ENCODE results near the gene TSPAN11.

TSPAN11 gene

DNA sequence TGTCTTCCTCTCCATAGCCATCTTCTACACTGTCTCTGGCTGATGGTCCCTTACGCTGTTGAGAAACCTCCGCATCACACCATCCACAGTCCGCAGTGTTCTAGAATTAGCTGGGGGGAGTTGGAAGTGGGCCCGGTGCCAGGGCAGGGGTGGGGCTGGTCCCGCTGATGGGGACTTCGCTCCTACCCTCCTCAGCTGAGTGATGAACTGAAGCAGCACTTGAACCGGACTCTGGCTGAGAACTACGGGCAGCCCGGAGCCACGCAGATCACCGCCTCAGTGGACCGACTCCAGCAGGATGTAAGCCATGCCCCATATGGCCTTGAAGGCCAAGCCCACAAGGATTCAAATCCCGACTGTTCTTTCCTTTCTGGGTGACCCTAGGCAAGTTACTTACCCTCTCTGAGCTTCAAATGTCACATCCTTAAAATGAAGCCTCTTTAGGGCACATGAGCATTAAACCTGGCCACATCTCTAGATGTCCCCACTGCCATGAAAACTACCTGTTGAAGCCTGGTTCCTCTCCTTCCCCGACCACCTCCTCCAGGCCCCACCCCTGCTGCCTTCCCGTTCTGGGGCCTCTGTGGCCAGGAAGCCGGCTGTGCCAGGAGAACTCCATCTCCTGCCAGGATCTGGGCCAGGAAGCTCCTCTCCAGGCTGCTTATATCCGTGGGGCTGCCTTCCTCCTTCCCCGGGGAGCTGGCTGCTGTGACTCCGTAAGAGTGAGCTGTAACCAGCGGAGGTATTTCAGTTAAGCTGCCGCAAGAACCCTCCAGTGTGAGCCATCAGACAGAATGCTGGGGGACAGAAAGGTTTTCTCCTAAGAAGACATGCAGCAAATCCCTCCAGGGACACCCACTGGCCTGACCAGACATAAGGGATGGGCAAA is 53.1 kb downstream of the TSPAN11 start:
- TF ChIP-seq, protein P1, sequence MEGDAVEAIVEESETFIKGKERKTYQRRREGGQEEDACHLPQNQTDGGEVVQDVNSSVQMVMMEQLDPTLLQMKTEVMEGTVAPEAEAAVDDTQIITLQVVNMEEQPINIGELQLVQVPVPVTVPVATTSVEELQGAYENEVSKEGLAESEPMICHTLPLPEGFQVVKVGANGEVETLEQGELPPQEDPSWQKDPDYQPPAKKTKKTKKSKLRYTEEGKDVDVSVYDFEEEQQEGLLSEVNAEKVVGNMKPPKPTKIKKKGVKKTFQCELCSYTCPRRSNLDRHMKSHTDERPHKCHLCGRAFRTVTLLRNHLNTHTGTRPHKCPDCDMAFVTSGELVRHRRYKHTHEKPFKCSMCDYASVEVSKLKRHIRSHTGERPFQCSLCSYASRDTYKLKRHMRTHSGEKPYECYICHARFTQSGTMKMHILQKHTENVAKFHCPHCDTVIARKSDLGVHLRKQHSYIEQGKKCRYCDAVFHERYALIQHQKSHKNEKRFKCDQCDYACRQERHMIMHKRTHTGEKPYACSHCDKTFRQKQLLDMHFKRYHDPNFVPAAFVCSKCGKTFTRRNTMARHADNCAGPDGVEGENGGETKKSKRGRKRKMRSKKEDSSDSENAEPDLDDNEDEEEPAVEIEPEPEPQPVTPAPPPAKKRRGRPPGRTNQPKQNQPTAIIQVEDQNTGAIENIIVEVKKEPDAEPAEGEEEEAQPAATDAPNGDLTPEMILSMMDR (IDR thresholded peaks at IDR 0.05), result no peak
- no peak overlapping the region for H3K27ac ChIP-seq

DNA sequence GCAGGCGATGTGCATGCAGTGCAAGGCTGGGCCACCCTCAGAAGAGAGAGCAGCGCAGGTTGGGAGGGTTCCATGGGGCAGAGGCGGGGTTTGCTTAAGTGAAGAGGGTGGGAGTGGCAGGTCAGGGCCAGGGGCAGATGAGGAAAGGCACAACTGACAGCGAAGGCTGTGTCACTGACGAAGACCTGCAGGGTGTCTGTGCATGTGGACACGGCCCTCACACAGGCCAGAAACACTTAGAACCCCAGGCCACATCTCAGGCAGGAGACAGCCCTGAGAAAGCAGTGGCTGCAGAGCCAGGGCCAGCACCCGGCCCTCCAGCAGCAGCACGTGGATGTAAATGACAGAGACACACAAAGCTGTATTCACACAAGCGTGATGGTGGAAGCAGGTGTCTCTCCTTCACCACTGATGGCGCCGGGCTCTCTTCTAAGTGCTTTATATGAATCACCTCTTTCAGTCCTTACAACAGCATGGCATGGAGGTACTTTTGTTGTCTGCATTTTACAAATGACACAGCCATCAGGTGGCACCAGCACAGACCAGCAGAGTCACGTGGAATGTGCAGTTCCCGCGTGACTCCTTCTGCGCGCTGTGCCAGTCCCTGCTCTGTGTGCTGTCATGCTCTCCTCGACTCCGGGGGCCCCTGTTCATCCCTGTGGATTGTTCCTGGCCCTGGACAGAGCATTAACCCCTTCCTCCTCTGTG is 54.6 kb downstream of the TSPAN11 start:
- no peak for TF ChIP-seq ZFX (IDR thresholded peaks at IDR 0.05; ENCODE audit: borderline replicate concordance)
- TF ChIP-seq, protein P1 (IDR thresholded peaks at IDR 0.05), result no peak
- H3K27ac ChIP-seq, result no peak overlapping the region

DNA sequence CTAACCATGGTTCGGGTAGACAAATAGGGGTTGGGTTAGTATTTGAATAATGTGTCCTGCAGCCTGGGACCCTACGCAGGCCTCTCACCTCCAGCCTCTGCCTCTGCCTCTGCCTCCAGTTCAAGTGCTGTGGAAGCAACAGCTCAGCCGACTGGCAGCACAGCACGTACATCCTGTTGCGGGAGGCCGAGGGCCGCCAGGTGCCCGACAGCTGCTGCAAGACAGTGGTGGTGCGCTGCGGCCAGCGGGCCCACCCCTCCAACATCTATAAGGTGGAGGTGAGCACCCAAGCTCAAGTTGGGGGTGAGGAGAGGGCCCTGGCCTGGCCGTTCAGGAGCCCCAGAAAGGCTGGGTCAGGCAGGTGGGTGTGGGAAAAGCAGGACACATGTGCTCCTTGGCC is 55.9 kb downstream of the TSPAN11 start:
- no peak overlapping the region for H3K27ac ChIP-seq
- TF ChIP-seq ZFX (IDR thresholded peaks at IDR 0.05; ENCODE audit: borderline replicate concordance), result no peak

DNA sequence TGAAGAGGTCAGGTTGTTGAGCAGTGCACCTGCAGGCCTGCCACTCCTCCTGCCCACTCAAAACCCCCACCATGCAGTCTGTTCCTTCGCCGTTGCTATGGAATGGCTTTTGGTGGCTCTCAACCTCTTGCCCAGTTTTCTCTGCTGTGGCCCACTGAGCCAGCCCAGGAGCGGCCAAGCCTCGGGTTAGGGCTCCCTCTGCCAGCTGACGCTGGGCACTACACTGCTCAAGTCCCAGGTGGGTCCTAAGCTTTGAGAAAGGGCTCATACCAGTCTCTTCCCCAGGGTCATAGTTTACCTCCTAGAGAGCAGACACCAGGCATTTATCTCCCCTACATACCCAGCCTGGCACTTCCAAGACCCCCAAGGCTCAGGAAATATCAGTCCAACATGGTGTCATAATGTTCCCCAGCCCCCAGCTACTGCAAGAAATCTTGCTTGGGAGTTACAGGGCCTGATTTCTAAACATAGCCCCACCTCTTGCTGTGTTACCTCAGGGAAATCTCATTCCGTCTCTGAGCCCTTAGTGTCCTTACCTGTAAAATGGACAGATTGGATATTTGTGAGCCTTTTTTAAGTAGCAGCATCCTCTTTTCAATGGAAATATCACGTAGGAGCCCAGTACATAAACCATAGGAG is 59.4 kb downstream of the TSPAN11 start:
- TF ChIP-seq, protein P1 (IDR thresholded peaks at IDR 0.05), result peak; percentile 89
- no peak for TF ChIP-seq ZFX (IDR thresholded peaks at IDR 0.05; ENCODE audit: borderline replicate concordance)

DNA sequence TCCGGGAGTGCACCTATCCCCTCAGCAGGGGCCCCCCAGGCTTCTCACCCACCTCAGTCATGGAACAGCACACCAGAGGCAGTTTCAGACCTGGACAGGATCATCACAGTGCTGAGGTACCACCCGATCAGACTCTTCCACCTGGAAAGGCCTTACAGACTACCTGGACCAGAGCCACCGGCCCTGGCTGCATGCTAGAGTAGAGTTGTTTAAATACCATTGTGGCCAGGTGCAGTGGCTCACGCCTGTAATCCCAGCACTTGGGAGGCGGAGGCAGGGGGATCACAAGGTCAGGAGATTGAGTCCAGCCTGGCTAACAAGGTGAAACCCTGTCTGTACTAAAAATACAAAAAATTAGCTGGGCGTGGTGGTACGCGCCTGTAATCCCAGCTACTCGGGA is 61.5 kb downstream of the TSPAN11 start:
- H3K27ac ChIP-seq, result no peak overlapping the region; the same call in 1 of the 2 replicates
- TF ChIP-seq, protein P1 (IDR thresholded peaks at IDR 0.05), result no peak
- TF ChIP-seq ZFX (IDR thresholded peaks at IDR 0.05; ENCODE audit: borderline replicate concordance), result no peak

More for the DNA sequence above, 59.4 kb downstream of the TSPAN11 start:
- H3K27ac ChIP-seq, result no peak overlapping the region

DNA sequence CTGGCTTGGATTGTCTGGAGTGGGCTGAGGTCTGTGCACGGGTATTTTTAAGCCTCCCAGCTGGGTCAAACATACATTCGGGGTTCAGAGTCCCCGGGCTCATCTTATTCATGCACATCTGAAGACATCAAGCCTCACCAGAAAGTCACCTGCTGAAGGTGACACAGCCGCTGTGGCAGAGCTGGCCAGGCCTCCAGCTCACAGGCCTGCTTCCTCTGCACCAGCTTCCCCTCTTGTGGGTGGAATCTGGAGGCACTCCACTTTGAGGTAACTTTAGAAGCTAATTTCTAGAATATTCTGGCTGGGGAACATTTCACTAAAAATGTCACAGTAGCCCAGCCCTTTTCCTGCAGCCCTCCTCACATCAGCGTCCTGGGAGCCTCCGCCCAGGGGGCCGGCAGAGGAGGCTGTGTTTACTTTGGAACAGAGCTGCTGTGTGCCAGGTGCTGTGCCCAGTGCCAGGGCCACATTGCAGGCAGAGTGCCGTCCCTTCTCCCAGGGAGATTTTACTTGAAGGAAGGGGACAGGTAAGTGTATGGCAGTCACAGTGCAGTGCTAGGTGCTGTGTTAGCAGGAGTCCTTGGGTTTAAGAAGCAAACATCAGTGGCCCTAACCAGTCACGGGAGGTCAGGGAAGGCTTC is 62.2 kb downstream of the TSPAN11 start:
- H3K27ac ChIP-seq, result peak overlapping the region; percentile 55
- TF ChIP-seq, protein P1 (IDR thresholded peaks at IDR 0.05), result no peak
- no peak for TF ChIP-seq ZFX (IDR thresholded peaks at IDR 0.05; ENCODE audit: borderline replicate concordance)

DNA sequence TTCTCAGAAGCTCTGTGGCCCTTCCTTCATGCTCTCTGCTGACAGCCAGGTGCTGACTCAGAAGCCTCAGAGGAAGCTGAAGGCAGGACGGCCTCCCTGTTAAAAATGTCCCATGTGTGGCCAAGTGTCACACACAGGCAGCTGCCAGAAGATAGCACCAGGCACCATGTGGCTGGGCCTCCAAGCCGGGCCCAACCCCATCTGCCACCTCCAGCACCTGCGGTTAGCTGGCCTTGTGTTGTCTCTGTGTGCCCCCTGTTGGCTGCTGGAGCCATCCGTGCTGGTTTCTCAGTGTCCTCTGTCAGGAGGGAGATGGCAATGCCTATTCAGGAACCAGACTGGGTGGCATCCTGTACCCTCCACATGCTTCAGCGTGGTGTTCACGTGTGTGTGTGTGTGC is 63.2 kb downstream of the TSPAN11 start:
- peak overlapping the region; percentile 55; the same call in 1 of the 2 replicates for H3K27ac ChIP-seq
- TF ChIP-seq ZFX (IDR thresholded peaks at IDR 0.05; ENCODE audit: borderline replicate concordance), result no peak
- TF ChIP-seq, protein P1 (IDR thresholded peaks at IDR 0.05), result peak; percentile 74

Data from 22Rv1 (cell line).